ENCODE results near the gene TRIM59. TPM values are rescaled to one million over a fixed set of nuclear protein-coding genes. Genes with fewer than 3 reads are reported as not detected.
"Not testable (repeated sequence)": the region's sequence is repeated elsewhere in the genome, so short reads cannot be mapped to it uniquely, and the experiment has no call there.

Gene TRIM59
- total and polyA plus RNA-seq, 2 donors = 2.4 to 40.2 TPM

DNA sequence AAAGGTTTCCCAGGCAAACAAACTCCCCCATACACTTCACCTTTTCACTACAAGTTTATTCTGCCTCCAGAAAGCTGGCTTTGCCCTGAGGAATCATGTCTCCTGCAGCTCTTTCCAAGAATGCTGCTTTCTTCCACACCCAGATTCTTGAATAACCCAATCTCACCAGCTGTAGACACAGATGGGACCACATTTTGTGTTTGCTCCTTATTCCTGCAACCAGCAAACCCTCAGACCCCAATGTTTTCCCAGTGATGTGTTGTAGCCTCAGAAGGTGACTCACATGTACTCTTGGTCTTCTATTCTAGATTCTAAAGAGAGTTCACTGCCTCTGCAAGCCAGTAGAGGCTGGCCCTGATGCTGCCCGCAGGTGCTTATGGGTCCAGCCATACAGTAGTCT is 23.6 kb upstream of the TRIM59 start:
- DNase-seq (ENCODE audit: extremely low spot score) = no peak
- Histone ChIP-seq H3K27ac (ENCODE audit: low read depth) (no peak overlapping the region), H3K4me1 (ENCODE audit: insufficient read depth) (no peaks in the 10 kb centered on the region), H3K36me3 (ENCODE audit: insufficient read depth) (no peaks in the 10 kb centered on the region), H3K4me3 (ENCODE audit: low read depth, low read length) (no peak overlapping the region)
- WGBS = 48% methylated on average over 1 of the region's 1 CpG

DNA sequence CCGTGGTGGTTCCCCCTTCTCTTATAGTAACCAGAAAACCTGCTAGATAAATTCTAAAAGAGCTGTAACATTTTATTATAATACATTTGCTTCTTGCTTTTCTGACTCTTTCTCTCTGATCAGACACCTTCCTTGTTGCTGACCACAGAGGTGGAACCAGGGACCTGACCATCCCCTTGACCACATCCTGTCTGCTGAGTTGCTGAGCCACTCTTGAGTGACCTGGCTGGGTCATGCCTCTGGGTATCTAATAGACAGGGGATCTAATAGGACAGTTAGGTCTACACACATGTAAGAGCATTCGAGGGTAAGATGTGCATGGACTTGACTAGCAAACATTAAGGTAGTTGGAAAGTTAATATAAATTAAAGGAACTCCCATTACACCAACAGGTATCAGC is 22.8 kb upstream of the TRIM59 start:
- Histone ChIP-seq H3K4me3 (ENCODE audit: low read depth, low read length) (no peak overlapping the region), H3K4me1 (ENCODE audit: insufficient read depth) (no peaks in the 10 kb centered on the region), H3K36me3 (ENCODE audit: insufficient read depth) (no peaks in the 10 kb centered on the region), H3K27ac (ENCODE audit: low read depth) (no peak overlapping the region)
- no peak for DNase-seq (ENCODE audit: extremely low spot score)
- WGBS = 64% methylated on average over 2 of the region's 2 CpGs

GRCh38 chr3:160471892-160472291 is 22.3 kb upstream of the TRIM59 start:
- Histone ChIP-seq H3K4me3 (ENCODE audit: low read depth, low read length) (no peak overlapping the region), H3K4me1 (ENCODE audit: insufficient read depth) (no peaks in the 10 kb centered on the region), H3K36me3 (ENCODE audit: insufficient read depth) (no peaks in the 10 kb centered on the region), H3K27ac (ENCODE audit: low read depth) (no peak overlapping the region)
- WGBS = 73% methylated on average over 2 of the region's 2 CpGs
- no peak for DNase-seq (ENCODE audit: extremely low spot score)

DNA sequence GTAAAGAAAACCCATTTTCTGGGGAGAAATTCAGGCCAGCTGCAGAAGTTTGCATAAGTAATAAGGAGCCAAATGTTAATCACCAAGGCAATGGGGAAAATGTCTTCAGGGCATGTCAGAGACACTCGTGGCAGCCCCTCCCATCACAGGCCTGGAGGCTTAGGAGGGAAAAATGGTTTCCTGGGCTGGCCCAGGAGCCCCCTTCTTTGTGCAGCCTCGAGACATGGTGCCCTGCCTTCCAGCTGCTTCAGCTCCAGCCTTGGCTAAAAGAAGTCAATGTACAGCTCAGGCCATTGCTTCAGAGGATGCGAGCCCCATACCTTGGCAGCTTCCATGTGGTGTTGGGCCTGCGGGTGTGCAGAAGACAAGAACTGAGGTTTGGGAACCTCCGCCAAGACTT is 20.6 kb upstream of the TRIM59 start:
- no peaks in the 10 kb centered on the region for H3K36me3 ChIP-seq (ENCODE audit: insufficient read depth)
- H3K4me3 ChIP-seq (ENCODE audit: low read depth, low read length) = no peak overlapping the region
- no peaks in the 10 kb centered on the region for H3K4me1 ChIP-seq (ENCODE audit: insufficient read depth)
- DNase-seq (ENCODE audit: extremely low spot score) = no peak
- no peak overlapping the region for H3K27ac ChIP-seq (ENCODE audit: low read depth)
- 87% methylated on average over 5 of the region's 5 CpGs for WGBS

- H3K4me1 ChIP-seq (ENCODE audit: insufficient read depth) = no peaks in the 10 kb centered on the region
- no peak for DNase-seq (ENCODE audit: extremely low spot score)
- 82% methylated on average over 1 of the region's 1 CpG for WGBS
- H3K4me3 ChIP-seq (ENCODE audit: low read depth, low read length) = no peak overlapping the region
- no peak overlapping the region for H3K27ac ChIP-seq (ENCODE audit: low read depth)
- no peaks in the 10 kb centered on the region for H3K36me3 ChIP-seq (ENCODE audit: insufficient read depth)
Observed at GRCh38 chr3:160464971-160465370, 15.4 kb upstream of the TRIM59 start.

DNA sequence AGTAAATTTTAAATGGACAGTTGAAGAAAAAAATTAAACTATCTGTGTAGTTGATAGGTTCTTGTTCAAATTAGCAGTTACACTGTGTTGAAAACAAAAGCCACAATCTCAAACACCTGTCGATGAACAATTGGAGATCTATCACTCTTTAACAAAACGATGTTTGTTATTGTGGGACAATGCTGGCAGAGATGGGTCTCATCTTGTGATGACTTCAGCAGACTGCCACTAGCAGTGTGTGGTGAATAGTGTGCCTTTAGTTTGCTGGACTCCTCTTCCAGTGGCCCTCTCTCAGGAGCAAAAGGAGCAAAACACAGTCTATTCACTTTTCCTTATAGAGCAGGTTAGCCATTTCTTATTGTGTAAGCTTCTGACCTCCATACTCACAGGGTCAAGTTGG is 14.7 kb upstream of the TRIM59 start:
- Histone ChIP-seq H3K27ac (ENCODE audit: low read depth) (no peak overlapping the region), H3K4me1 (ENCODE audit: insufficient read depth) (no peaks in the 10 kb centered on the region), H3K36me3 (ENCODE audit: insufficient read depth) (no peaks in the 10 kb centered on the region), H3K4me3 (ENCODE audit: low read depth, low read length) (no peak overlapping the region)
- WGBS = 90% methylated on average over 2 of the region's 2 CpGs
- no peak for DNase-seq (ENCODE audit: extremely low spot score)

- WGBS = 89% methylated on average over 3 of the region's 3 CpGs
- Histone ChIP-seq H3K4me1 (ENCODE audit: insufficient read depth) (no peaks in the 10 kb centered on the region), H3K4me3 (ENCODE audit: low read depth, low read length) (no peak overlapping the region), H3K36me3 (ENCODE audit: insufficient read depth) (no peaks in the 10 kb centered on the region), H3K27ac (ENCODE audit: low read depth) (no peak overlapping the region)
- no peak for DNase-seq (ENCODE audit: extremely low spot score)
Observed at GRCh38 chr3:160460033-160460432, 10.4 kb upstream of the TRIM59 start.

DNA sequence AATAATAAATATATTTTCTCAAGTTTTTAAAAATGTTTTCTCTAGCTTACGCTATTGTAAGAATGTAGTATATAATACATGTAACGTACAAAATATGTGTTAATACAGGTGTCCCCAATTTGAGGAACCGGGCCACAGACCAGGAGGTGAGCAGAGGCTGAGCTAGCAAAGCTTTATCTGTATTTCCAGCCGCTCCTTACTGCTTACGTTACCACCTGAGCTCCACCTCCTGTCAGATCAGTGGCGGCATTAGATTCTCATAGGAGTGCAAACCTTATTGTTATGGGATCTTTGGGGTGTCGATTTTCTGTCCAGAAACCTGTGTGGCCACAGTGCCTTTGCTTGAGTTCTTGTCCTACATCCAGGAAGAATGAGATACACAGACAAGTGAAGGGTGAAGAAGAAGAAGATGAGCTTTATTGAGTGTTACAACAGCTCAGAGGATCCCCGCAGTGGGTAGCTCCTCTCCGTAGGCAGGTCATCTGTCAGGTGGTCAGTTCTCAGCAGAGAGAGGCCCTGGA is 9.9 kb upstream of the TRIM59 start:
- Histone ChIP-seq H3K36me3 (ENCODE audit: insufficient read depth) (no peaks in the 10 kb centered on the region), H3K27ac (ENCODE audit: low read depth) (no peak overlapping the region), H3K4me1 (ENCODE audit: insufficient read depth) (no peaks in the 10 kb centered on the region), H3K4me3 (ENCODE audit: low read depth, low read length) (no peak overlapping the region)
- 94% methylated on average over 9 of the region's 9 CpGs for WGBS
- no peak for DNase-seq (ENCODE audit: extremely low spot score)

DNA sequence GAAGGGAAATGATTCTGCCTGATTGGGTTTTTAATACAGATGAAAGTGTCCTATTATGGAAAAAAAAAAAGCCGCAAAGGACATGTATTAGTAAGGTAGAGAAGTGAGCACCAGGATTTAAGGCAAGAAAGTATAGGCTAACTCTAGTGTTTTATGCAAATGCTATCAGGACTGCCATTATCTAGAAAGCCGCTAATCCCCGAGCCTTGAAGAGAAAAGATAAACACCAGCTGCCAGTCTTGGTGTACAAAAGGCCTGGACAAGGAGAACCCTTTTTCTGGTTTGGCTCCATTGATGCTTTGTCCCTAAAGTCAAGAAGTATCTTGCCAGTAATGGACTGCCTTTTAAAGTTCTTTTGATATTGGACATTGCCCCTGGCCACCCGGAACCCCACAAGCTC is 8.6 kb upstream of the TRIM59 start:
- Histone ChIP-seq H3K4me3 (ENCODE audit: low read depth, low read length) (no peak overlapping the region), H3K4me1 (ENCODE audit: insufficient read depth) (no peaks in the 10 kb centered on the region), H3K27ac (ENCODE audit: low read depth) (no peak overlapping the region), H3K36me3 (ENCODE audit: insufficient read depth) (no peaks in the 10 kb centered on the region)
- DNase-seq (ENCODE audit: extremely low spot score) = no peak
- 63% methylated on average over 4 of the region's 4 CpGs for WGBS

DNA sequence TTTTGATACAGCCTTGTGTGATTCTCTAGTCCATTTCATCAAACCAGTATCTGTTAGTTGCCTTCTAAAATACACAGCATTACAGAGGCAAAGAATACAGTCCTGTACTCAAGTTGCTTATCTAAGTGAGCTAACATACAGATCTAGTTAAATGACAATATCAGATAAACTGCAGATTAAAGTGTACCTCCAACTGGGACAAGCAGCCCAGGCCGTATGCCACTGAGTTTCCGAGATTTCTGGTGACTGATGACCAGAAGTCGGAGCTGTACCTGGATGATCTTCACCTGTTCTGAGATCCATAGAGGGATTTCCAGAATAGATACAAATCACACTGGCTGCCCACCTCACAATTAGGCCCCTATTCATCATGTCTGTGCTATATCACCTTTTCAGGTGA is 6.3 kb upstream of the TRIM59 start:
- 79% methylated on average over 3 of the region's 3 CpGs for WGBS
- Histone ChIP-seq H3K4me1 (ENCODE audit: insufficient read depth) (no peaks in the 10 kb centered on the region), H3K27ac (ENCODE audit: low read depth) (no peak overlapping the region), H3K36me3 (ENCODE audit: insufficient read depth) (no peaks in the 10 kb centered on the region), H3K4me3 (ENCODE audit: low read depth, low read length) (no peak overlapping the region)
- DNase-seq (ENCODE audit: extremely low spot score) = no peak

GRCh38 chr3:160454995-160455394 is 5.4 kb upstream of the TRIM59 start:
- Histone ChIP-seq H3K36me3 (ENCODE audit: insufficient read depth) (no peaks in the 10 kb centered on the region), H3K4me3 (ENCODE audit: low read depth, low read length) (no peak overlapping the region), H3K4me1 (ENCODE audit: insufficient read depth) (no peaks in the 10 kb centered on the region), H3K27ac (ENCODE audit: low read depth) (no peak overlapping the region)
- no peak for DNase-seq (ENCODE audit: extremely low spot score)
- WGBS = 53% methylated on average over 1 of the region's 1 CpG

DNA sequence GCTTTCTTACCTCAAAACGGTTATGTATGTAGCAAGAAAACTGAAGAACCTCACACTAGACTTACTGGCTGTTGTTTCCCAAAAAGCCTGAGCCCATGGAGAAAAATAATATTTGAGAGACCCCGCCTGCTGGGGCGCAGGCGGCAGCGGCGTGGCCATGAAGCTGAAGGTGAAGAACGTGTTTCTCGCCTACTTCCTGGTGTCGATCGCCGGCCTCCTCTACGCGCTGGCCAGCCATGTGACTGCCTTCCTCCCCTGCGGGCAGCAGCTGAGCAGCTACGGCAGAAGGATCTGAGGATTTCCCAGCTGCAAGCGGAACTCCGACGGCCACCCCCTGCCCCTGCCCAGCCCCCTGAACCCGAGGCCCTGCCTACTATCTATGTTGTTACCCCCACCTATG is 2.7 kb upstream of the TRIM59 start:
- H3K4me3 ChIP-seq (ENCODE audit: low read depth, low read length); H3K36me3 ChIP-seq (ENCODE audit: insufficient read depth); H3K27ac ChIP-seq (ENCODE audit: low read depth); DNase-seq (ENCODE audit: extremely low spot score); H3K4me1 ChIP-seq (ENCODE audit: insufficient read depth): not testable (repeated sequence)
- 94% methylated on average over 19 of the region's 19 CpGs for WGBS

DNA sequence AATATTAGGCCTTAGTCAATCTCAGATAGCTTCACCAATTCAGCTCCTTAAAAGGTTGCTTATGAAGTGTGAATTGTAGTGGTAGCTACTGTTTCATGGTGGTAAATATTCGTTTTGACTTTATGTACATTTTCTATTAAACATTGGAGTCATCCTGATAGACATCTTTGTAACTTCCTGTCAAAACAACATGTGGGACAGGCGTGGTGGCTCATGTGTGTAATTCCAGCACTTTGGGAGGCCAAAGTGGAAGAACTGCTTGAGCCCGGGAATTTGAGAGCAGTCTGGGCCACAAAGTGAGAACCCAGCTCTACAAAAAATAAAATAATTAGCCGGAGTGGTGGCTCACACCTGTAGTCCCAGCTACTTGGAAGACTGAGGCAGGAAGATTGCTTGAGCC is 2.0 kb upstream of the TRIM59 start:
- Histone ChIP-seq H3K4me1 (ENCODE audit: insufficient read depth) (no peaks in the 10 kb centered on the region), H3K4me3 (ENCODE audit: low read depth, low read length) (no peak overlapping the region), H3K27ac (ENCODE audit: low read depth) (no peak overlapping the region), H3K36me3 (ENCODE audit: insufficient read depth) (no peaks in the 10 kb centered on the region)
- WGBS = 84% methylated on average over 4 of the region's 4 CpGs
- no peak for DNase-seq (ENCODE audit: extremely low spot score)

GRCh38 chr3:160450846-160451245 is 1.3 kb upstream of the TRIM59 start:
- no peak for DNase-seq (ENCODE audit: extremely low spot score)
- H3K27ac ChIP-seq (ENCODE audit: low read depth) = no peak overlapping the region
- no peak overlapping the region for H3K4me3 ChIP-seq (ENCODE audit: low read depth, low read length)
- H3K36me3 ChIP-seq (ENCODE audit: insufficient read depth) = no peaks in the 10 kb centered on the region
- H3K4me1 ChIP-seq (ENCODE audit: insufficient read depth) = no peaks in the 10 kb centered on the region
- 49% methylated on average over 3 of the region's 3 CpGs for WGBS
